ENCODE measurements around the gene SMCO4.

- TF ChIP-seq CTCF (IDR thresholded peaks at IDR 0.05) (no peak), POLR2A (IDR thresholded peaks at IDR 0.05) (no peak)
These were observed 62.4 kb downstream of the SMCO4 start for GRCh38 chr11:93480756-93481155.

Measured in esophagus squamous epithelium (tissue), 4 donors.